HG03575 (cell line): Measurements from ENCODE around the gene MITF.

Experiments used
- ATAC-seq: cut with Tn5 transposase; IDR thresholded peaks from one replicate; pipeline ENCODE4 v1.9.1; 2021; ENCODE audit not compliant: unreplicated experiment, insufficient number of reproducible peaks, low FRiP score; ENCODE audit errors: extremely low read depth

MITF gene

DNA sequence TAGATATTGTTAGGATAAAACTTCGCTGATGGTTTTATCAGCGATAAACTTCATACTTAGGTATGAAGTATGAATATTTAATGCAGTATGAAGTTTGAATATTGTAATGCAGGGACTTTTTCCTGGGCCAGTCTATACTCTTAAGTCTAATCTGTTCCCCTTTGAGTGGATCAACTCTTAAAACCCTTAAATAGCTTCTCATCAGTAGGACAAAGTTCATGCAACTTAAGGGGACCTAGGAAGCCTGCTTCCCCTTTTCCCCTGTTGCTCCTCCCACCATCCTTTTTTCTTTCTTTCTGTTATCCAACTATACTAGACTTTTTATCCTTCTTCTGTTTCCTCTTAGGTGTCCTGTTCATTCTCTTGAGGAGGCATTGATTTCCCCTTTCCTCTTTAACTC, 78.7 kb downstream of the MITF start:
- no peak for ATAC-seq

GRCh38 chr3:69819282-69819681, 80.0 kb downstream of the MITF start:
- ATAC-seq = no peak

DNA sequence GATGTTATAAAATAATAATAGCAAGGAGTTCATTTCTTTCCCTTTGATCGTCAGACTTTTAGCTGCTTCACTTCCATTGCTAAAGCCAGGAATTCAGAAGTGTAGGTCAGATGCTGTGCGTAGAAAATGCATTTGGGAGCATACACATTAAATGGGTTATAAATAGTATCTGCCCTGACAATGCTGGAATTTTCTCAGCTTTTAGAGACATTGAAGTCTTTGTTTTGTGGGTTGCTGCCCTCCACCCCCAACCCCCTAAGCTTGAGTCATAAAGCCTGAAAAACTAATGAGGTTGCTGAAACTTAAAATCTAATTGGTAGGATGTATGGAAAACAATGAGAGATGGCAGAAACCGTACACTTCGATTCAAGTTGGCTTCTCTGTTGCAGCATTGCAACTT, 81.9 kb downstream of the MITF start:
- ATAC-seq = no peak

DNA sequence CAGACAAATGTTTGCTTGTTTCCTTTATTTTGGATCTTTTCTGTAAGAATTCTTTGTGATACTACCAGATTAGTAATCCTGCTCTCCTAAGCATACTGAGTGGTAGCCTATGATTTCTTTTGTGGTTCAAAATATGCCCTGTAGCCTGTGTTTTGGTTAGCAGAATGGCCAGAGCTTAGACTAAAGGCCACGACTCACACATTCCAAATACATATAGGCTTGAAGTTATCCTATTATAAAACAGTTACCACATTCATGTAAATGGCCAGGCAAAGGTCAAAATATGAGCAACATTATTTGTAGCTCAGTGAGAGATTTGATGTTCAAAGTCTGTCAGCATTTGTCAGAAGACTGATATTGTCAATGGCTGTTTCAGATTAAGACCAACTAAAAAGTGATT, 84.5 kb downstream of the MITF start:
- no peak for ATAC-seq

- ATAC-seq = no peak
Observed at GRCh38 chr3:69825446-69825845, 86.2 kb downstream of the MITF start.

DNA sequence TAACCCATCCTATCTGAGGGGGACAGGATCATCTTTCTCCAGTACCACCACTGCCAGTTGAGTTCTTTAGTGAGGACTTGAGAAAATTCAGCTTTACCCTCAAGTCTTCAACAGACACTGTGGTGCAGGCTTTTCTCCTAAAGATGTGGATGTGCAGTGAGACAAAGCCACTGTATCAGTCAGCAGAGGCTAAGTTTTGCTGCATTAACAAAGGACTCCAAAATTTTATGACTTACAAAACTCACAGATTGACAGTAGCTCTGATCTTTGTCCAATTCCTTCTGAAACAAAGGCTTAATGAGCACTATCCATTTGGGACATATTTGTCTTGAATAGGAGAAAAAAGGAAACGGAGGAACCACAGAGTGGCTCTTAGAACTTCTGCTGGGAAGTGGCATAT, 87.9 kb downstream of the MITF start:
- no peak for ATAC-seq

- no peak for ATAC-seq
Observed at GRCh38 chr3:69828817-69829216, 89.6 kb downstream of the MITF start.

DNA sequence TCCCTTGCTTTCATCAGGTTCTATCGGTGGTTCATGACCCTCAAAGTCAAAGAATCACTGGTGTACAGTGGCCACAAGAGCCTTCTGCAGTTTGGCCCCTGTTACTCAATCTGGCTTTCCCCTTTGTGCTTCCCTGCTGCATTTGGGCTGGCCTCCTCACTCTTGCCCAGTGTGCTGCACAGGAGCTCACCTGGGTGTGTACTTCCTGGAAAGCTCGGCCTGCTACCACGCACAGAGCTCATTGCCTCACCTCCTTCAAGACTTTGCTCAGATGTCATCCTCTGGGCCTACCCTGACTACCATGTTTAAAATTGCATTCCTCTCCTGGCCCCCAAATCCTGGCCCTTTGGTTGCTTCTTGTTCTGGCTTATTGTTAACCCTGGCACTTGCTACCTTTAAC, 90.9 kb downstream of the MITF start:
- ATAC-seq = no peak

GRCh38 chr3:69831737-69832136, 92.5 kb downstream of the MITF start:
- ATAC-seq = no peak

DNA sequence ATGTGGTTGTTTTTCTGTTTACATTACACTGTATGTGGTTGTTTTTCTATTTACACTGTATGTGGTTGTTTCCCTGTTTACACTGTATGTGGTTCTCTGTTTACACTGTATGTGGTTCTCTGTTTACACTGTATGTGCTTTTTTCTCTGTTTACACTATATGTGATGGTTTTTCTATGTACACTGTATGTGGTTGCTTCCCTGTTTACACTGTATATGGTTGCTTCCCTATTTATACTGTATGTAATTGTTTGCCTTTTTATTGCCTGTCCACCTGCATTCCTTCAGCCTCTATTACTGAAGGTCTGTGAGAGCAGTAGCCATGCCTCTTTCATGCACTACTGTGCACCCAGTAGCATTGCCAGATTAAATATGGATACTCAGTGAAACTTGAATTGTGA, 94.3 kb downstream of the MITF start:
- ATAC-seq = no peak

DNA sequence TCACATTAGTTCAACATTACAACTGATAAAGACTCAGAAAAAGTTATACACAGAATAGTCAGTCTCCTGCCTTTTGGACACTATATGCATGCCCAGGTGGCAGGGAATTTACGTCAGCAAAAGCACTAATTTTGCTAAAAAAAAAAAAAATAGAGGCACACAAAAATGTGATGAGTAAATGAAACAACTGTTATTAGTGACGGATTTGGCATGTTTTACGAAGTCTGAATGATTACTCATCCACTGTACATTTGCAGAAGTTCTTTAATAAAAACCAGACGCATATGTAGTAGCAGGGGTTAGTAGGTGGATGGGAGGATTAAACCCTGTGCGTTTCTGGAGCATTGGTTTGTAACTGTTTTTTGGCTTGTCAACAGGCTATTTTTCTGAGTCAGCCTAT, 99.0 kb downstream of the MITF start:
- ATAC-seq = no peak

GRCh38 chr3:69838696-69839515, 99.6 kb downstream of the MITF start:
- no peak for ATAC-seq

GRCh38 chr3:69842351-69842750, 103.1 kb downstream of the MITF start:
- ATAC-seq = no peak

- no peak for ATAC-seq
Observed at GRCh38 chr3:69842789-69843188, 103.5 kb downstream of the MITF start.

- ATAC-seq = no peak
Observed at GRCh38 chr3:69844706-69845105, 105.4 kb downstream of the MITF start.

DNA sequence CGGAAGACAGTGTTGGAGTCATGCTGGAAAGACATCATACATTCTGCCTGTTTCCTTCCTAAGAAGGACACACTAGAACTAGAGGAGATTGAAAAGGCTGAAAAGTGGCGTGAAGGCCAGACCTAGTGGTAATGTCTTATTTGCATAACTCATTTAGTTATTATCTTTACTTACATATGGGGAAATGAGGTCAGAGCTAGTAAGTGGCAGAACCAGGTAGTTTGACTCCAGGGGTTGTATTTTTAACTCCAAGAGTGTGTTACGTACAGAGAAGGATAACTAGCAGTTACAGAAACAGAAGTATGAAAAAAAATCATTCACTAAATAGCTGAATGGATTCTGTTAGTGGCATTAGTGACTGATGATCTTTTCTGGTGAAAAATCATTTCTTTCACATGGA, 108.0 kb downstream of the MITF start:
- no peak for ATAC-seq

- no peak for ATAC-seq
Observed at GRCh38 chr3:69848113-69848512, 108.8 kb downstream of the MITF start.

- ATAC-seq = no peak
Observed at GRCh38 chr3:69850849-69851248, 111.6 kb downstream of the MITF start.

DNA sequence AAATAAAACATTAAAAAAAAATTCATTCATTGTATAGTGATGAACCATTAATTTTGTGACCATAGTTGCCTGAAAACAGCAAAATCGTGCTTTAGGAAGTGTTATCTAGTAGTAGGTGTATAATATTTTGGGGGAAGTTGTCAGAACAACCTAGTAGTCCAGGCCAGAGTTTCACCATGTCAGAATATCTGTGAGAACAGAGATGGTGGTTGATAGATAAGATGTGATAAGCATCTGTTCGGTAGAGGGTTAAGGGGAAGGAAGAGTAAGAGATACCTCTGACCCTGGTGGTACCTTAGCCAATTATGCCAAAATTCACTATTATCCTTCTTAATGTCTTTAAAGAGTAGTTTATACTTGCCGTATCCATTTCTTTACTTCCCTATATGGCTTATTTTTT, 113.8 kb downstream of the MITF start:
- ATAC-seq = no peak

- ATAC-seq = no peak
Observed at GRCh38 chr3:69855436-69856162, 116.3 kb downstream of the MITF start.
